ENCODE measurements around the gene PRDM2.

DNA sequence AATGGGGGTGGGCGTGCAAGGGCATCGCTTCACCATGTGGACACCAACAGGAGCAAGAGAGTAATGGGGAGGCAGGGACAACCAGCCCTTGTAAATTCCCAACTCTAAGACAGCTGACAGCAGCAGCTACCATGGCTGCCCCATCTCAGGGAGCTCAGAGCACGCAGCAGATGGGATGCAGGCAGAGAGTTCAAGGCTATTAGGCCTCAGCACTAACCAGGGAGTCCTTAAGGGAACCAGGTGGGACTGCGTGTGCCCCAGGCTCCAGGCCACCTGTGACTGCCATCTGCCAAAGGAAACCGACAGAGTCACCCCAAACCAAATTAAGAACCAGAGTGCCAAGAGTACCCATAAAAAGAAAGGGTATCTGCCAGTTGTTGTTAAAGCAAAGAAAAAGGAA is 33.7 kb upstream of the PRDM2 start:
- TF ChIP-seq EZH2 (optimal IDR thresholded peaks at IDR 0.05; ENCODE audit: low read depth, low read length): no peak
- TF ChIP-seq, protein P1, sequence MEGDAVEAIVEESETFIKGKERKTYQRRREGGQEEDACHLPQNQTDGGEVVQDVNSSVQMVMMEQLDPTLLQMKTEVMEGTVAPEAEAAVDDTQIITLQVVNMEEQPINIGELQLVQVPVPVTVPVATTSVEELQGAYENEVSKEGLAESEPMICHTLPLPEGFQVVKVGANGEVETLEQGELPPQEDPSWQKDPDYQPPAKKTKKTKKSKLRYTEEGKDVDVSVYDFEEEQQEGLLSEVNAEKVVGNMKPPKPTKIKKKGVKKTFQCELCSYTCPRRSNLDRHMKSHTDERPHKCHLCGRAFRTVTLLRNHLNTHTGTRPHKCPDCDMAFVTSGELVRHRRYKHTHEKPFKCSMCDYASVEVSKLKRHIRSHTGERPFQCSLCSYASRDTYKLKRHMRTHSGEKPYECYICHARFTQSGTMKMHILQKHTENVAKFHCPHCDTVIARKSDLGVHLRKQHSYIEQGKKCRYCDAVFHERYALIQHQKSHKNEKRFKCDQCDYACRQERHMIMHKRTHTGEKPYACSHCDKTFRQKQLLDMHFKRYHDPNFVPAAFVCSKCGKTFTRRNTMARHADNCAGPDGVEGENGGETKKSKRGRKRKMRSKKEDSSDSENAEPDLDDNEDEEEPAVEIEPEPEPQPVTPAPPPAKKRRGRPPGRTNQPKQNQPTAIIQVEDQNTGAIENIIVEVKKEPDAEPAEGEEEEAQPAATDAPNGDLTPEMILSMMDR (IDR thresholded peaks at IDR 0.05; ENCODE audit: low read length): no peak
- no peak for TF ChIP-seq EZH2phosphoT487 (IDR thresholded peaks at IDR 0.05; ENCODE audit: low read length)
